GM12801 (cell line): ENCODE measurements around the gene VASN.

ENCODE experiments used
- TF ChIP-seq, protein P1 (sequence below): IDR thresholded peaks from one replicate; pipeline ENCODE4 v1.5.1; 2011; ENCODE audit warnings: control low read depth; ENCODE audit not compliant: insufficient read length; ENCODE audit errors: extremely low read depth

VASN gene

DNA sequence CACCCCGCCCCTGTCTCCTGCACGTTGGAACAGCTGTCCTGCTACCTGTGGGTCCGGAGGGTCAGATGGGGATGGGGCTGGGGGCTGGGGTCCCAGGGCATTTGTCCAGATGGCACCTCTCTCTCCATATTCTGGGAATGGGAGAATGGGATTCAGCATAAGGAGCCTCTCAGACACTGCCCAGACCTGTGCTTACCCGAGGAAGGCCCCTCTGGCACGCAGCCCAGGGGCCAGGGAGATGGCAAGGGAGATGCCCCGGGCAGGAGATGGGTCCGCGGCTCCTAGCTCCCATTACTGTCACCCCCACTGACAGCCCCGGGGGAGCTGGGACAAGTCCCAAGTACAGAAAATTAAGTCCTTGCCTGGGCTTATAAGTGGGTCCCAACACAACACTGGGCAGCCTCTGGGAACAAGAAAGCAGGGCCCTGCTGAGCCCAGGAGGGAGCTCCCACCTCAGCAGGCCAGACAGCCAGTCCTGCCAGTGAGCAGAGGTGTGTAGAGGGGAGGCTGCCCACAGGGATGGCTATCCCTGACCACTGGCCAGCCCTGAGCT, 1.8 kb downstream of the VASN start:
- TF ChIP-seq, protein P1, sequence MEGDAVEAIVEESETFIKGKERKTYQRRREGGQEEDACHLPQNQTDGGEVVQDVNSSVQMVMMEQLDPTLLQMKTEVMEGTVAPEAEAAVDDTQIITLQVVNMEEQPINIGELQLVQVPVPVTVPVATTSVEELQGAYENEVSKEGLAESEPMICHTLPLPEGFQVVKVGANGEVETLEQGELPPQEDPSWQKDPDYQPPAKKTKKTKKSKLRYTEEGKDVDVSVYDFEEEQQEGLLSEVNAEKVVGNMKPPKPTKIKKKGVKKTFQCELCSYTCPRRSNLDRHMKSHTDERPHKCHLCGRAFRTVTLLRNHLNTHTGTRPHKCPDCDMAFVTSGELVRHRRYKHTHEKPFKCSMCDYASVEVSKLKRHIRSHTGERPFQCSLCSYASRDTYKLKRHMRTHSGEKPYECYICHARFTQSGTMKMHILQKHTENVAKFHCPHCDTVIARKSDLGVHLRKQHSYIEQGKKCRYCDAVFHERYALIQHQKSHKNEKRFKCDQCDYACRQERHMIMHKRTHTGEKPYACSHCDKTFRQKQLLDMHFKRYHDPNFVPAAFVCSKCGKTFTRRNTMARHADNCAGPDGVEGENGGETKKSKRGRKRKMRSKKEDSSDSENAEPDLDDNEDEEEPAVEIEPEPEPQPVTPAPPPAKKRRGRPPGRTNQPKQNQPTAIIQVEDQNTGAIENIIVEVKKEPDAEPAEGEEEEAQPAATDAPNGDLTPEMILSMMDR: no peak

DNA sequence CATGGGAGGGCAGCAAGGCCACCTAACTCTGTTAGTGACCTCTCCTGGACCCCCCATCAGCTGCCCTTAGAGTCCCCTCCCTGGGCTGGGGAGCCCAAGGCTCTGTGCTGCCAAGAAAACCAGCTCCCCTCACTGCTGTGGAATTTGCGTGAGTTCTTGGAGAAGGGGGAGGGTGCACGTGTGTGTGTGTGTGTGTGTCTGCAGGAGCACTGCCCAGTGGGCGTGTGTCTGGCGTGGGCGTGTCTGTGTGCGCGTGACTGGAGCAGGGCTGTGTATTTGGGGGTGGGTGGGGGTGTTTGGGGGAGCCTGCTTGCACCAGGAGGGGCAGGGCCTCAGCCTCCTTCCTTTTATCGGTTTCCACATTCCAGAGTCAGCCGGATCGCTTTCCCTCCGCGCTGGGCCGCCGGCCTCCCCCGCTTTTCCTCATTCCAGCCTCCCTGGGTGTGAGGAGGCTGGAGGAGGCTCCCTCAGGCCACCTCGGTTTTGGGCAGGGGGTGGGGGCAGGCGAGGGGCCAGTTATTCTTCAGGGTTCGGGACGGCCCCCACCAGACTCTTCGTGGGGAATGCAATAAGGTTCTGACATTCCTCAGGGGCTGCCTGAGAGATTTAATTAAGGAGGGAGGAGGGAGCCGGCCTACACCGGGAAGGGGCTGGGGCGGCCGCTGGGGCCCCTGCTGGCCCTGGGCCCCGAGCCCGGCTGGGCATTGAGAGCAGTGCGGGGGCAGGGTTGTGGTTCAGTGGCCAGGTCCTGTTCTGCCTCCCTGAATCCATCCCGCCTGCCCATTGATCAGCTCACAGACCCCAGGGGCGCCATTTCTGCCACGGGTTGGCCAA, 2.5 kb downstream of the VASN start:
- TF ChIP-seq, protein P1: no peak

DNA sequence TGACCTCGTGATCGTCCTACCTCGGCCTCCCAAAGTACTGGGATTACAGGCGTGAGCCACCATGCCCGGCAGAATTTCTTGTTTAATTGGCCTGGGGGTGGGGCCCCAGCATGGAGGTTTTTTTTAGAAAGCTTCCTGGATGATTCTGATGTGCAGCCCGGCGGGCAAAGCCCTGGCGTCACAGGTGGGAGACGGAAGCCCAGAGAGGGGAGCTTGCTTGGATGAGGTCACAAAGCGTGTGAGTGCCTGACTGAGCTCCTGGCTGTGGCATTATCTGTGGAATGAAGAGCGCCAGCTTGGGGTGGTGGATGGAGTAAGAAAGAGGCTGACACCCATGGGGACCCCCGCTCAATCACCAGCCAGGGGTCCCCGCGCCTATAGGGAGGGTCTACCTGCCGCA, 4.1 kb downstream of the VASN start:
- TF ChIP-seq, protein P1: no peak

DNA sequence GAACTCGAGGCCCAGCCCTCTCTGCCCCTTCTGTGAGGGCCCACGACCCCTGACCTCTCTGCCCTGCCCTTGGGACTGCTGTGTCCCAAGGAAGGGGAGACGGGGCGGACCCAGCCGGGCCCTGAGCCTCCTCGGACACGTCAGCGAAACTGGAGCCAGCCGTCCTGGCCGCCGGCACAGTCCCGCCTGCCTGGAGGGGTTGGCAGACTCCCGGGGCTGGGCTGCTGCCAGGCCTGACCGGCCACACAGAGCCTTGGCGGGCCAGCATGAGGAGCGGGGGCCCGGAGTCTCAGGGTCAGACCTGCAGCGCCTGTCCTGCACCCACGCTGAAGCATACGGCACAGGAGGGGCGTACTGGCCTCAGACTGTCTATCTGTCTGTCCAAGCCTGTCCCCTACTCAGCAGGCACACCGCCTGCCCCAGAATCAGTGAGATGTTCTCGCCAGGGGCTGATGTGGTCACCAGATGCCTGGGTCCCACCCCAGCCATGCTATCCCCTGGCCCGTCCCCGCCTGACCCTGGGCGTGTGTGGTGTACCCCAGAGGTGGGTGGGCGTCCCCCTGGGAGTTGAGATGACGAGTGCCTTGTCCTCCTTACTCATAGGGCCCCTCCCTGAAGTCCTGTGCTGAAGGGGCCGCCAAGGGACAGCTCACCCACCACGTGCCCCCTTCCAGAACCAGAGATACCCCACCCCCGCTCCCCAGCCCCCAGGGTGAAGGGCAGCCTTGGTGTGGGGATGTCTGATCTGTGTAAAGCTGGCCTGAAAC, 4.7 kb downstream of the VASN start:
- TF ChIP-seq, protein P1: no peak

DNA sequence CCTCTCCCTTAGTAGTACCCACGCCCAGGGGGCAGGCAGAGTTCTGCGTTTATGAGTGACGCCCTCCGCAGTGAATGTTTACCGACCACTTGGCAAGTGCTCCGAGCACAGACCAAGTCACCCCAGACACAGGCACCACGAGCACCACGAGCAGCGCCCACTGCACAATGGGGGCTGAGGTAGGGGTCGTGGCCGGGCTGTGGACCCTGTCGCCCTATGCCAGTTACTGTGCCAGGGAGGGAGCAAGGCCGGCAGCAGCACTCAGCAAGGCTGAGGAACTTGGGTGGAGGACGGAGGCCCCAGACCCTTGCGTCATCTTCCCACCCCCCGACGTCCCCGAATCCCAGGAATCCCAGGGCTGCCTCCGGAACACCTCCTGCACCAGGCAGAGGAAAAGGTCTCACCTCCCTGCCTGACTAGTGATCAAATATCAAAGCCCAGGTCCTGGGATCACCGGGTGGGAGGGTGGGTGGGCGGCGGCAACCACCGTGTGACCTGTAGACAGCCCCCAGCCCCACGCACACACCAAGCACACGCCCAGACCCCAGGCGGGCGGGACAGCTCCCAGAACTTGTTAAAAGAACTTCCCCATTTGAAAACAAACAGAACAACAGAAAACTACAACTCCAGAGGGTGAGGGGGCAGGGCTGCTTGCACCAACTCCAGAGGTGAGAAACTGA, 5.4 kb downstream of the VASN start:
- TF ChIP-seq, protein P1: no peak

DNA sequence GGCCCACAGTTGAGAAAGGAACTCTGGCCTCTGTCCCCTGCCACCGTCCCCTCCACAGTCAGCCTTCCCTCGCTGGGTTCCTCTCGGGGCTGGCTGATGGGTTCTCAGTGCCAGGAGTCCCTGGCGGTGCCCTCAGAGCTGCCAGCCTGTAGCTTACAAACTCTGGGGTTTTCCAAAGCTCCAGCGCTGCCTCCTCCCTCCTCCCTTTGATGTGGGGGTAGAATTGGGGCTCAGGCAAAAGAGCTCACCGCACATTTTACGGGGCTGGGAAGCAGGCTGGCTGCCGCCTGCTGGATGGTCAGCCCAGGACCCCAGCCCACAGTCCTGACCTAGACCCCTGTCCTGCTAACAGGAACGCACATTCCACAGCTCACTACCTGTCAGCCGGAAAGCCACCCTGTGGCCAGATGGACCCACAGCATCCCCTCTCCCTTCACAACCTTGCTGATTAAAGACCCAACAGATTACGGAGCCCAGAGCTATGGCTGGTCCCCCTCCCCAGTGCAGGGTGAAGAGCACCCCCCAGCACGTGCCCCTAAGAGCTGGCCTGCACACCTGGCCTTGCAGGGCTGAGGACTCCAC, 6.0 kb downstream of the VASN start:
- TF ChIP-seq, protein P1: no peak

DNA sequence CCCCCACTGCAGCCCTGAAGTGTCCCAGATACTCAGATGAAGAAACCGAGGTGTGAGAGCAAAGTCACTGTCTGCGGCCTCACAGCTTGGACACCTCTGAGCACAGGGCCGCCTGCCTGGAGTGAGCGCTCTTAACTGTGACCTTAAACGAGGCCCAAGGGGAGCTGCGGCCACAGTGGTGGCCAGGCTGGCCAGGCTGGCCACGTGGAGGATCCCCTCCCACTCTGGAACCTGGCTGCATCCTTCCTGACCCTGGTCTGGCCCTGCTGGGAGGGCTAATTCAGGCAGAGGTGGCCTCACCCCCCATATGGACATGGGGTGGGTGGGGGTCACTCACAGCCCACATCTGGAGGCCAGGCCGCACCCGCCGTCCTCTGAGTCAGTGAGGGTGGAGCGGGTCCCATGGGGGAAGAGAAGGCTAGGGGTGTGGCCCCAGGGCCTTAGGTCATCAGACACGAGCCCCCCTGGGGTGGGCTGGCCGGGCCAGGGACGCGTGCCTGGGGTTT, 6.6 kb downstream of the VASN start:
- TF ChIP-seq, protein P1: no peak
